GM12892 (cell line): ENCODE measurements around the gene TLX2.
A peak's percentile ranks its signal among the peaks of the same experiment; 100 is the strongest.

Source experiments
- DNase-seq: peaks from one replicate; pipeline ENCODE4 v3.0.0; 2011; ENCODE audit not compliant: insufficient read length
- FAIRE-seq: peaks from 2 replicates; lab custom pipeline; 2011; peaks lifted over from hg19 to GRCh38; lab: Jason Lieb, UNC
- POLR2A ChIP-seq: IDR thresholded peaks from 2 replicates; pipeline ENCODE4 v1.6.1; 2011; ENCODE audit warnings: low read depth, low read length, control low read depth
- POLR2AphosphoS5 ChIP-seq: IDR thresholded peaks from 2 replicates; pipeline ENCODE4 v1.6.1; 2011; ENCODE audit warnings: low read depth, low read length, control low read depth
- TAF1 ChIP-seq: IDR thresholded peaks from 2 replicates; pipeline ENCODE4 v1.6.1; 2011; ENCODE audit warnings: low read depth, mild to moderate bottlenecking, control low read depth, low read length, borderline replicate concordance

Gene TLX2

DNA sequence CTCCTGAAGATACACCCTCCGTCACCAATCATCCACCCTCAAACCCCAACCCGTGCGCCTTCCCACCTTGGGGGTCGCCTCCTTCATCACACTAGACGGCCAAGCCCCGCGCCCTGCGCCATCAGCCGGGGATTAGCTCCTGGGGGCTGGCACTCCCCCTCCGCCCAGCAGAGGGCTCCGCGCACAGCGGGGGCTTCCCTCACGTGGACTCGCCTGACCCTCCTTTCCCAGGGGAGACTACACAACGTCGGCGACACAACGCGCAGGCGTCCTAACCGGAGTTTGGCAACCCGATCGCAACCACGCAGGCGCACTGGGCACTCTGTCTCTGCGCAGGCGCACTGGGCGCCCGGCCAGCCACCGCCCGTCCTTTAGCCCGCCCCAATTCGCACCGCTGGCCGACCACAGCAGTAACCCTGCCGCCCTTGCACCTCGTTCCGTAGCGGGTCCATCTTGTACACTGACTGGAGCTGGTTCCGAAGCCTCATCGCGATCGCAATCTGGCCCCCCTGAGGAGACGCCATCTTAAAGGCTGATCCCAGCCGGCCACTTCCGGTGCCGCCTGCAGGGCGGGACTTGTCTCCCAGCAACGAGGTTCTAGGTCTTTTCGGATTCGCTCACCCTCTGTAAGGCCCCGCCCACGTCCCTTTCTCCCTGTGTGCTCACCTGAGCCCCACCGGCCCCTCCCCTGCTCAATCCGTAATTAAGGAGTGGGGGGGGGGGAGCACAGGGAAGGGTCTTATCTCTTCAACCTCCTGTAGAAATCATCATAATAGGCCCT lies 6.9 kb upstream of the TLX2 start, which contains the start of gene PCGF1:
Gene PCGF1 (minus strand): TSS at position 551 of the 781 bp plus-strand sequence. CDS start 27 bp downstream, at position 524.
- TF ChIP-seq POLR2A: peak; percentile 87
- peak; percentile 85 for TF ChIP-seq POLR2AphosphoS5
- peak; percentile 83 for TF ChIP-seq TAF1
- DNase-seq: peak; percentile 93
- peak; percentile 99 for FAIRE-seq

DNA sequence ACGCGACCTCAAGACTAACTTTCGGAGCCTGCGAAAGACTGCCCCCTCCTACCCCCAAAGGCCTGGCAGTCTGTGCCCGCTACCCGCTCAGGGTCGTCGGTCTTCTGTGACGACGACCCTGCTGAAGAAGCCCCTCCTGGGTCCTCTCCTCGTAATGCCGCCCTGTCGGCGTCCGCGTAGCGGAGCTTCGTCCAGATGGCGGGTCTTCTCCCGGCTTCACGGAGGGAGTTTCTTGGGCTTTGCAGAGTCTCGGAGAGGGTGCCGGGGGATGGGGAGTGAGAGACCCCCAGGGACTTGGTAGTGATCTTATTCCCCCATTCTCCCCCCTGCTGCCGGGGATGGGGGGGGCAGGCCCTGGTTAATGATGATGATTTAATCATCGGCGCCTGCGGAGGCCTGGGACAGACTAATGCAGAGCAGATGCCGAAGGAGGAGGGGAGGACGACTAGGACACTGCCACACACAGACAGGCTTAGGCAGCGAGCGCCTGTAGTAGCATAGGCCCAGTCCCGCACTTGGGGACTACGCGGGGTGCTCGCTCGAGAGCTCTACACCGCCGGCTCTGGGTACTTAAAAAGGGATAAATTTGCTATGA lies 6.2 kb upstream of the TLX2 start:
- TF ChIP-seq TAF1 (no peak), POLR2A (no peak), POLR2AphosphoS5 (no peak)
- DNase-seq: no peak
- FAIRE-seq: no peak

DNA sequence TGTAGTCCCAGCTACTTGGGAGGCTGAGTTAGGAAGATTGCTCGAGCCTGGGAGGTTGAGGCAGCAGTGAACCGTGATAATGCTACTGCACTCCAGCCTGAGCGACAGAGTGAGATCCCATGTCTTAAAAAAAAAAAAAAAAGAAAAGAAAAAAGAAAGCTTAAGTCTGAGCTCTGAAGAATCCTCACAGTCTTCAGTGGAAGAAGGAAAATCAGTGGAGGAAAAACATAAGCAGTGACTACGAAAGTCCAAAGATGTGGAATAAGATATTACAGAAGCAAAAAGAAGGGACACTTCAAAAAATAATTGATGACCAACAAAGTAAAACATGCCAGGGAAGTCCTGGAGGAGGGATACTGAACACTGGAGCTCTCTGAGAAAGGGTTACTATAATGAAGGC lies 4.0 kb upstream of the TLX2 start:
- TF ChIP-seq POLR2AphosphoS5 (no peak), TAF1 (no peak), POLR2A (no peak)
- FAIRE-seq: no peak
- DNase-seq: no peak

DNA sequence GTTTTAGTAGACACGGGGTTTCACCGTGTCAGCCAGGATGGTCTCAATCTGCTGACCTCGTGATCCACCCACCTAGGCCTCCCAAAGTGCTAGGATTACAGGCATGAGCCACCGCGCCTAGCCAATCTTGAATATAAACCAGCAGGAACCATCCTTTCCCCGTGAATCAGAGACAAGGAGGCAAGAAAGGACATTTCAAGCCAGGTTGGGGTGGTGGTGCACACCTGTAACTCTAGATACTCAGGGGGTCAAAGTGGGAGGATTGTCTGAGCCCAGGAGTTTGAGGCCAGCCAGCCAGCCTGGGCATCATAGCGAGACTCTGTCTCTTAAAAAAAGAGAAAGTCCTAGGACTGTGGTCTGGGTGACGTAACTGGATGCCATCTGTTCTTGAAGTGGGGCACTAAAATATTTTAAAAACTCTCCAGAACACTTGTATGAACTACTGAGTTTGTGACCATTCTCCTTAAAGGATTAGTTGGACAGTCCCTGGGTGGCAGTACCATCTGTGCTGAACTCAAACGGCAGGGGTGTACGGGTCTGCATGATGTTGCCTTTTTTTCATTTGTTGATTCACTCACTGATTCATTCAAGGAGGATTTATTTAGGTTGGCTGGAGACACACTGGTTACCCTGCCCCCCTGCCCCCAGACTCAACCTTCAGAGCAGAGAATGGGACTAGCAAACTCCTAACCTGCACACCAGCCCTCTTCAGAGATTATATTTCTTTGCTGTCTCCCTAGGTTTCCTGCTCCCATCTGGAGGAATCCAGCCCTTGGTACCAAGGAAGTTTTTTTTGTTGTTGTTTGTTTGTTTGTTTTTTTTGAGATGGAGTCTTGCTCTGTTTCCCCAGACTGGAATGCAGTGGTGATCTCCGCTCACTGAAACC lies 2.9 kb upstream of the TLX2 start:
- no peak for TF ChIP-seq POLR2A
- no peak for FAIRE-seq

DNA sequence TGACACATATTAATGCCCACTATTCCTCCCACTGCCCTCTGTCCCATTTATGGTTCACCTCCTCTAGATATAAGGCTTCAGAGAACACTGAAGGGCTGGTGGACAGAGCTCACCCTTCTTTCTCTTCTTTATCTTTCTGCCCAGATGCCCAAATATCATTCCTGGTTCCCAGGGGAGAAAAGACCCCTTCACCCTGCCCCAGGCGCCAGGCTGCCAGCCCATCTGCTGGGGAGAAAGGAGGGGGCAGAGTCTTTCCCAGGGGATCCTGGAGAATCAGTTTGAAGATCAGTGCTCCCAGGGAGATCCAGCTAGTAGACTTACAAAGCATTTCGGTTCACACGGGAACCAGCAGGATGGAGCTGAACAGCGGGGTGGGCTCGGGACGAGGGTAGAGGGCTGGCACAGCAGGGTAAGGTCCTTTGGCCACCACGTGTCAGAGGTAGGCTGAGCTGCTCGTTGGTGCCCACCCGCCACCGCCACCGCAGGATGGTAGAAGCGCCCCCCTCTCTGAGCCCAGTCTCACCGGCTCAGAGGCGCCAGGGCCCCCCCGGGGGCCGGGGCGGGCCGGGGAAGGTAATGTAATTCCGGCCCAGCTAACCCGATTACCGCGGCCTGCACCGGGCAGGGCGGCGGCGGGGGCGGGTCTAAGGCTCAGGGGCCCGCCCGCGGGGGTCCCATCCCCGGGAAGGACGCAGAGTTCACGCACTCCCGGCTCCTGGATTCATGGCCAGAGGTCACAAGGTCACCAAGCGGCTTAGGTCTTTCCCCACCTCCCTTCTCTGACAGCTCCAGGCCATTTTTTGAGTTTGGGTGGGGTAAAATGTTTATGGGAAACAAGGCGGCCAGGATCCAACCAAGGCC lies 1.3 kb upstream of the TLX2 start:
- DNase-seq (no peak), FAIRE-seq (no peak)
- TF ChIP-seq TAF1 (no peak), POLR2AphosphoS5 (no peak), POLR2A (no peak)

More for the DNA sequence above, 2.9 kb upstream of the TLX2 start:
- DNase-seq: no peak

DNA sequence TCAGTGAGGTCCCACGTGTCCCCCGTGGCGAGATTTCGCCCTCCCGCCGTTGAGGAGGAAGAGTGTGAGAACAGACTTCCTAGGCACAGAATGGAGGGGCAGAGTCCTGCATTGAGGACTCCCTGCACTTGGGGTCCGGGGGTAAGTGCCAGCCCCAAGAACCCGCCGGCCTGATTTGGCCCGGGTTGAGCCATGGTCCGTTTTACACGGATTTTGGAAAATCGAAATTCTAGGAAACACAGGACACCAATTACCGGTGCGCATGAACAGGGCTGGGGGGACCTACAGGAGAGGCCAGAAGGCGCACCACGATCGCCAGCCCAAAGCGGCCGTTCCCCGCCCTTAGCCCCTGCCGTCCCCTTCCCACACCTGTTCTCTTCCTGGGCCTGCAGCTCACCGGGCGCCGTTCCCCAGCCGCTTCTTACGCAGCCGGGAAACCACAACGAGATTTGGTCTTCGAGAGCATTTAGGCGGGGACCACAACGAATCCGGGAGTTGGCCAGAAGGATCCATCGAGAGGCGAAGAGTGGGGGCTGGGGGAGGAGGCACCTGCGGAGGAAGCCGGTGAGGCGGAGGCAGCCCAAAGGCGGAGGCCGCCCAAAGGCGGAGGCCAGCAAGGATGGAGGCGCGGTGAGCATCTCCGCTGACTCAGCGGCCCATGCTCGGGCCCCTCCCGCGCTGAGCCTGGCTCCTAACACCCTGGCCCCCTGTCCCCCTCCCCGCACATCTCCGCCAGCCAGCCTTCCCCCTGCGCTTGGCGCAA lies 464 bp upstream of the TLX2 start:
- TF ChIP-seq POLR2AphosphoS5 (no peak), TAF1 (no peak), POLR2A (no peak)
- peak; percentile 69 for FAIRE-seq
- DNase-seq: no peak

DNA sequence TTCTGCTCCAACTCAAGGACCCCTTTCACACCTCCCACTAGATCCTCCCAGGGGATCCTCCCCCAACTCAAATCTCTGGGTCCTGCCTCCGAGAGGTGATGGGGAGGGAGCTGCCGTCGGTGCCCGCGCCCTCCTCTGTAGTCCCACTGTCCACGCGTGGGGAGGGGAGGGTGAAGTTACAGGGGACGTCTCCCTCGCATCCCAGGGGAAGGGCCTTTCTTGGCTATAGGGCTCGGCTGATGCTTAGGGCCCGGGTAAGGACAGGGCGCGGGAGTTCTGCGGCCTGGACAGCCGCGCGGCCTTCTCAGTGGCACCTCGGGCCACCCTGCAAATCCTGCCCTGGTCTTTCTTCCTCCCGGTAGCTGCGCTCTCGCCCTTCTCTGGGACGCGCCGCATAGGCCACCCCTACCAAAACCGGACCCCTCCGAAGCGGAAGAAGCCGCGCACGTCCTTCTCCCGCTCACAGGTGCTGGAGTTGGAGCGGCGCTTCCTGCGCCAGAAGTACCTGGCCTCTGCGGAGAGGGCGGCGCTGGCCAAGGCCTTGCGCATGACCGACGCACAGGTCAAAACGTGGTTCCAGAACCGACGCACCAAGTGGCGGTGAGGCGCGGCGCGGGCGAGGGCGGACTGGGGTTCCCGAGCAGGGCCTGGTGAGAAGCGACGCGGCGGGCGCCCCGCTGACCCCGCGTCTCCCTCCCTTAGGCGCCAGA lies 1.2 kb downstream of the TLX2 start:
- TF ChIP-seq TAF1 (no peak), POLR2A (no peak), POLR2AphosphoS5 (no peak)
- no peak for DNase-seq
- no peak for FAIRE-seq

DNA sequence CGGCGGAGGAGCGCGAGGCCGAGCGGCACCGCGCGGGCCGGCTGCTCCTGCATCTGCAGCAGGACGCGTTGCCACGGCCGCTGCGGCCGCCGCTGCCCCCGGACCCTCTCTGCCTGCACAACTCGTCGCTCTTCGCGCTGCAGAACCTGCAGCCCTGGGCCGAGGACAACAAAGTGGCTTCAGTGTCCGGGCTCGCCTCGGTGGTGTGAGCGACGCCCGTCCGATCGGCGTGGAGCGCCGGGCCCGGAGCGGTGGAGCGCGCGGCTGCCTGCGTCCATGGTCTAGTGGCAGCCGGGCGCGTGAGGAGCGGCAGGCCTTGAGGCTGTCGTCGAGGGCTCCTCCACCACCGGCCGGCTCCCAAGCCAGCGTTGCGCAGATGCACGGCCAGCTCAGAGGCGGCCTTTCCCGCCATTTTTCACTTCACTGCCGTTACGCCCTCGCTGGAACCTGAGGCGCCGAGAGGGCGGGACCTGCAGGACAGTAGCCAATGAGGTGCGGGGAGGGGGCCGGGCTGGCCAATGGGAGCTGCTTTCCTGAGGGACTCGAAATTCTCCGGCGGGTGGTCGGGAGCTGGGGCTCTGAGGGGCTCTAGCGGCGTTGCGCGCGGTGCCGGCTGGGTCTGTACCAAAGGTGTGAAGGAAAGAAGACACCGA lies 1.9 kb downstream of the TLX2 start:
- TF ChIP-seq TAF1 (no peak), POLR2AphosphoS5 (no peak), POLR2A (no peak)
- DNase-seq: peak; percentile 88
- FAIRE-seq: no peak

DNA sequence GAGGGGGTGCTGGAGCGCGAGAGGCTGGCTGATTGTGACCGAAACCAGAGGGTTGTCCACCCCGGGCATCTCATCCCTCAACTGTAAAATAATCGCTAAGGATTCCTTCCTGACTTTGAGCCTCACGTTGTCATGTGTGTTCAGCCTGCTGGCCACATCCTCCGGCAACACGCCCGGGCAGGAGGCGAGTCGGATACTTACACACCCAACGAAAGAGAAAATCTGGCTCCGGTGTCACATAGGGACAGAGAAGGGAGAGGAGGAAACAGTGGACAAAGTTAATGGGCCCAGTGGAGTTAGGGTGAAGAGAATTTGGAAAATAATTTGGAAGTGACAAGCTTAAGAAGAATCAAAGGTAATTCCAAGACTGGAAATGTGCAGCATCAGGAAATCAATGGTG lies 2.4 kb downstream of the TLX2 start:
- no peak for DNase-seq
- TF ChIP-seq POLR2AphosphoS5: no peak
- no peak for TF ChIP-seq POLR2A
- TF ChIP-seq TAF1: no peak
- no peak for FAIRE-seq
